Measurements from ENCODE around the gene ZDHHC5. TPM values are rescaled to one million over a fixed set of nuclear protein-coding genes. Genes with fewer than 3 reads are reported as not detected.

The ZDHHC5 gene
- total RNA-seq, 1 experiment from 2014 or later, result 51.6 TPM

DNA sequence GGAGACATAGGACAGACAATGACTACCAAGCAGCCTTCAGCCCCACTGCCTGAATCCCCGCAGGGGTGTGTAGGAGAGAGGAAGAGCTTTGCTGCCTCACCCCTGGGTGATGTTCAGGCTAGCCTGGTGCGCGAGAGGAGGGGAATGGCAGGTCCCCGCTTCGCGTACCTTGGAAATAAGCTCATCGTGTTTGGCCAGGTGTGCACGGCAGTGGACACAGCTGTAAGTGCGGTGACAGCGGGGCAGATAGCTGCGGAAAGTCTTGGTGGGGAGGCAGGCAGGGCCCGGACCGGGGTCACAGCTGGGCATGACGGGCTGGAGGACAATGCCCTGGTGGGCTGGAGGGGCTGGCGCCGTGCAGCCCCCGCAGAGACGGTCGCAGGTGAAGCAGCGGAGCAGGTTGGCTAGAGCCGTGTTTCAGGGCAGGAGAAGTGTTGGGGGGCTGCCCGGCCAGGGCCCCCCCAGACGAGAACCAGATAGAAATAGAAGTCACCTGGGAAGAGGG is 21.1 kb upstream of the ZDHHC5 start (continued):
- TF ChIP-seq ZNF532 (CRISPR knock-in tag; IDR thresholded peaks at IDR 0.05; ENCODE audit: borderline replicate concordance) (peak; percentile 48; the same call in 1 of the 2 replicates), ATF1 (CRISPR knock-in tag; IDR thresholded peaks at IDR 0.05) (0 out of 2 replicates have a peak, but pooled peaks have one; percentile 38), OVOL2 (CRISPR knock-in tag; IDR thresholded peaks at IDR 0.05; ENCODE audit: borderline replicate concordance) (no peak), ETV6 (CRISPR knock-in tag; IDR thresholded peaks at IDR 0.05) (peak; percentile 79), FOXP1 (CRISPR knock-in tag; IDR thresholded peaks at IDR 0.05; ENCODE audit: borderline replicate concordance) (peak; percentile 98), ZNF425 (CRISPR knock-in tag; conservative IDR thresholded peaks at IDR 0.05) (peak; percentile 79; the same call in 1 of the 2 replicates), SP1 (CRISPR knock-in tag; conservative IDR thresholded peaks at IDR 0.05) (peak; percentile 77), SMAD3 (CRISPR knock-in tag; IDR thresholded peaks at IDR 0.05; ENCODE audit: borderline replicate concordance) (peak; percentile 81), ZNF281 (CRISPR knock-in tag; IDR thresholded peaks at IDR 0.05) (peak; percentile 84), GABPB1 (CRISPR knock-in tag; IDR thresholded peaks at IDR 0.05) (no peak), NFYB (CRISPR knock-in tag; conservative IDR thresholded peaks at IDR 0.05; ENCODE audit: low read depth) (peak; percentile 25; the same call in 1 of the 2 replicates), ERG (CRISPR knock-in tag; IDR thresholded peaks at IDR 0.05) (peak; percentile 84), NR3C1 (CRISPR knock-in tag; conservative IDR thresholded peaks at IDR 0.05; ENCODE audit: low read depth) (0 out of 2 replicates have a peak, but pooled peaks have one; percentile 53), FOXK1 (CRISPR knock-in tag; IDR thresholded peaks at IDR 0.05) (peak; percentile 82), MYBL2 (CRISPR knock-in tag; IDR thresholded peaks at IDR 0.05) (peak; percentile 94), ZNF263 (CRISPR knock-in tag; IDR thresholded peaks at IDR 0.05; ENCODE audit: low read depth) (peak; percentile 65; the same call in 1 of the 2 replicates), NR2C2 (CRISPR knock-in tag; IDR thresholded peaks at IDR 0.05) (peak; percentile 62), EMX1 (CRISPR knock-in tag; IDR thresholded peaks at IDR 0.05) (peak; percentile 78; the same call in 1 of the 2 replicates), FOXJ3 (CRISPR knock-in tag; IDR thresholded peaks at IDR 0.05; ENCODE audit: borderline replicate concordance) (no peak)
- TF ChIP-seq, protein P1, sequence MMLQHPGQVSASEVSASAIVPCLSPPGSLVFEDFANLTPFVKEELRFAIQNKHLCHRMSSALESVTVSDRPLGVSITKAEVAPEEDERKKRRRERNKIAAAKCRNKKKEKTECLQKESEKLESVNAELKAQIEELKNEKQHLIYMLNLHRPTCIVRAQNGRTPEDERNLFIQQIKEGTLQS (CRISPR knock-in tag; conservative IDR thresholded peaks at IDR 0.05), result no peak
- TF ChIP-seq, protein P2, sequence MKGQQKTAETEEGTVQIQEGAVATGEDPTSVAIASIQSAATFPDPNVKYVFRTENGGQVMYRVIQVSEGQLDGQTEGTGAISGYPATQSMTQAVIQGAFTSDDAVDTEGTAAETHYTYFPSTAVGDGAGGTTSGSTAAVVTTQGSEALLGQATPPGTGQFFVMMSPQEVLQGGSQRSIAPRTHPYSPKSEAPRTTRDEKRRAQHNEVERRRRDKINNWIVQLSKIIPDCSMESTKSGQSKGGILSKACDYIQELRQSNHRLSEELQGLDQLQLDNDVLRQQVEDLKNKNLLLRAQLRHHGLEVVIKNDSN (CRISPR knock-in tag; IDR thresholded peaks at IDR 0.05), result peak; percentile 36; the same call in 1 of the 2 replicates
- TF ChIP-seq, protein P3, sequence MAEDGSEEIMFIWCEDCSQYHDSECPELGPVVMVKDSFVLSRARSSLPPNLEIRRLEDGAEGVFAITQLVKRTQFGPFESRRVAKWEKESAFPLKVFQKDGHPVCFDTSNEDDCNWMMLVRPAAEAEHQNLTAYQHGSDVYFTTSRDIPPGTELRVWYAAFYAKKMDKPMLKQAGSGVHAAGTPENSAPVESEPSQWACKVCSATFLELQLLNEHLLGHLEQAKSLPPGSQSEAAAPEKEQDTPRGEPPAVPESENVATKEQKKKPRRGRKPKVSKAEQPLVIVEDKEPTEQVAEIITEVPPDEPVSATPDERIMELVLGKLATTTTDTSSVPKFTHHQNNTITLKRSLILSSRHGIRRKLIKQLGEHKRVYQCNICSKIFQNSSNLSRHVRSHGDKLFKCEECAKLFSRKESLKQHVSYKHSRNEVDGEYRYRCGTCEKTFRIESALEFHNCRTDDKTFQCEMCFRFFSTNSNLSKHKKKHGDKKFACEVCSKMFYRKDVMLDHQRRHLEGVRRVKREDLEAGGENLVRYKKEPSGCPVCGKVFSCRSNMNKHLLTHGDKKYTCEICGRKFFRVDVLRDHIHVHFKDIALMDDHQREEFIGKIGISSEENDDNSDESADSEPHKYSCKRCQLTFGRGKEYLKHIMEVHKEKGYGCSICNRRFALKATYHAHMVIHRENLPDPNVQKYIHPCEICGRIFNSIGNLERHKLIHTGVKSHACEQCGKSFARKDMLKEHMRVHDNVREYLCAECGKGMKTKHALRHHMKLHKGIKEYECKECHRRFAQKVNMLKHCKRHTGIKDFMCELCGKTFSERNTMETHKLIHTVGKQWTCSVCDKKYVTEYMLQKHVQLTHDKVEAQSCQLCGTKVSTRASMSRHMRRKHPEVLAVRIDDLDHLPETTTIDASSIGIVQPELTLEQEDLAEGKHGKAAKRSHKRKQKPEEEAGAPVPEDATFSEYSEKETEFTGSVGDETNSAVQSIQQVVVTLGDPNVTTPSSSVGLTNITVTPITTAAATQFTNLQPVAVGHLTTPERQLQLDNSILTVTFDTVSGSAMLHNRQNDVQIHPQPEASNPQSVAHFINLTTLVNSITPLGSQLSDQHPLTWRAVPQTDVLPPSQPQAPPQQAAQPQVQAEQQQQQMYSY (CRISPR knock-in tag; IDR thresholded peaks at IDR 0.05), result peak; percentile 51
- TF ChIP-seq, protein P4, sequence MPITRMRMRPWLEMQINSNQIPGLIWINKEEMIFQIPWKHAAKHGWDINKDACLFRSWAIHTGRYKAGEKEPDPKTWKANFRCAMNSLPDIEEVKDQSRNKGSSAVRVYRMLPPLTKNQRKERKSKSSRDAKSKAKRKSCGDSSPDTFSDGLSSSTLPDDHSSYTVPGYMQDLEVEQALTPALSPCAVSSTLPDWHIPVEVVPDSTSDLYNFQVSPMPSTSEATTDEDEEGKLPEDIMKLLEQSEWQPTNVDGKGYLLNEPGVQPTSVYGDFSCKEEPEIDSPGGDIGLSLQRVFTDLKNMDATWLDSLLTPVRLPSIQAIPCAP (CRISPR knock-in tag; IDR thresholded peaks at IDR 0.05), result peak; percentile 83; the same call in 1 of the 2 replicates

All from WTC11 (cell line).